GM23248 (cell line): ENCODE measurements around the gene PAIP1. TPM values are rescaled to one million over a fixed set of nuclear protein-coding genes. Genes with fewer than 3 reads are reported as not detected.
A peak's percentile ranks its signal among the peaks of the same experiment; 100 is the strongest.
"Not testable (repeated sequence)": the region's sequence is repeated elsewhere in the genome, so short reads cannot be mapped to it uniquely, and the experiment has no call there.

Source experiments
- DNase-seq: peaks from one replicate; pipeline ENCODE4 v3.0.0-alpha.2; 2015
- H2AFZ ChIP-seq: fragments of 200-600 bp; sonication (generic); 2 replicates; pipeline ENCODE4 v1.6.1; 2016; ENCODE audit warnings: antibody characterized with exemption
- H3F3A ChIP-seq: fragments of 200-600 bp; sonication (generic); 2 replicates; pipeline ENCODE4 v1.6.1; 2016; ENCODE audit warnings: mild to moderate bottlenecking, antibody characterized with exemption, mixed run types; ENCODE audit not compliant: insufficient read depth
- H3K27ac ChIP-seq: fragments of 200-600 bp; sonication (generic); 2 replicates; pipeline ENCODE4 v1.5.1; 2016; ENCODE audit warnings: mild to moderate bottlenecking
- H3K27me3 ChIP-seq: fragments of 200-600 bp; sonication (generic); replicated peaks from 2 replicates; pipeline ENCODE4 v1.6.1; 2016; ENCODE audit warnings: mild to moderate bottlenecking; ENCODE audit not compliant: insufficient read depth
- H3K36me3 ChIP-seq: fragments of 200-600 bp; sonication (generic); 2 replicates; pipeline ENCODE4 v1.6.1; 2016; ENCODE audit warnings: low read depth, mild to moderate bottlenecking
- H3K4me1 ChIP-seq: fragments of 200-600 bp; sonication (generic); 2 replicates; pipeline ENCODE4 v1.6.1; 2016; ENCODE audit warnings: mild to moderate bottlenecking; ENCODE audit not compliant: insufficient read depth
- H3K4me2 ChIP-seq: fragments of 200-600 bp; sonication (generic); one replicate; pipeline ENCODE4 v1.6.1; 2016; ENCODE audit warnings: mild to moderate bottlenecking; ENCODE audit not compliant: unreplicated experiment
- H3K4me3 ChIP-seq: fragments of 200-600 bp; sonication (generic); 2 replicates; pipeline ENCODE4 v1.5.1; 2016; ENCODE audit warnings: mild to moderate bottlenecking
- H3K79me2 ChIP-seq: fragments of 200-600 bp; sonication (generic); 2 replicates; pipeline ENCODE4 v1.6.1; 2016; ENCODE audit warnings: mild to moderate bottlenecking; ENCODE audit not compliant: insufficient read depth
- H3K9ac ChIP-seq: fragments of 200-600 bp; sonication (generic); 2 replicates; pipeline ENCODE4 v1.6.1; 2016; ENCODE audit warnings: mild to moderate bottlenecking
- H3K9me2 ChIP-seq: fragments of 200-600 bp; sonication (generic); 2 replicates; pipeline ENCODE4 v1.6.1; 2016; ENCODE audit warnings: mixed run types, mild to moderate bottlenecking, moderate library complexity; ENCODE audit not compliant: insufficient read depth
- H3K9me3 ChIP-seq: fragments of 200-600 bp; sonication (generic); one replicate; pipeline ENCODE4 v1.6.1; 2017; ENCODE audit warnings: low read depth
- H4K20me1 ChIP-seq: fragments of 200-600 bp; sonication (generic); 2 replicates; pipeline ENCODE4 v1.6.0; 2016; ENCODE audit not compliant: insufficient read depth
- EZH2 ChIP-seq: fragments of 200-600 bp; sonication (generic); IDR thresholded peaks from 2 replicates; pipeline ENCODE4 v1.6.1; 2018; ENCODE audit warnings: antibody characterized with exemption, mild to moderate bottlenecking; ENCODE audit not compliant: insufficient read depth, poor library complexity, severe bottlenecking
- EZH2phosphoT487 ChIP-seq: fragments of 200-600 bp; sonication (generic); IDR thresholded peaks from 2 replicates; pipeline ENCODE4 v1.6.1; 2018; ENCODE audit warnings: antibody characterized with exemption, moderate library complexity, mild to moderate bottlenecking, low read depth; ENCODE audit not compliant: insufficient read depth
- WGBS, 2 experiments: methylation state at CpG; one replicate each; pipeline ENCODE4 v1.1.6; 2015 to 2017; ENCODE audit warnings: low lambda C conversion rate in 2 of 2, low coverage in 1 of 2; ENCODE audit errors: missing lambda C conversion rate in 2 of 2; 5-methylcytosine and 5-hydroxymethylcytosine counted together
- in situ Hi-C: fragments of 300-500 bp; cut with MboI; formaldehyde crosslinking; loops from 2 replicates; pipeline ENCODE4 v1.15.0; 2020
- polyA plus RNA-seq: library from polyadenylated mRNA; unstranded; fragments of >200 nt; fragmentation: Nextera tagmentation; extraction: Ambion mirVana; gene quantifications from 2 replicates; pipeline ENCODE4 v1.2.1, GENCODE V29; 2016
- total RNA-seq: library from RNA; depleted of rRNA; stranded (reverse); fragments of >200 nt; shearing (Covaris generic); gene quantifications from 2 replicates; pipeline ENCODE4 v1.2.3, GENCODE V29; 2014

The PAIP1 gene
- total and polyA plus RNA-seq, 2 experiments from 2014 or later: 91.1 to 135 TPM

DNA sequence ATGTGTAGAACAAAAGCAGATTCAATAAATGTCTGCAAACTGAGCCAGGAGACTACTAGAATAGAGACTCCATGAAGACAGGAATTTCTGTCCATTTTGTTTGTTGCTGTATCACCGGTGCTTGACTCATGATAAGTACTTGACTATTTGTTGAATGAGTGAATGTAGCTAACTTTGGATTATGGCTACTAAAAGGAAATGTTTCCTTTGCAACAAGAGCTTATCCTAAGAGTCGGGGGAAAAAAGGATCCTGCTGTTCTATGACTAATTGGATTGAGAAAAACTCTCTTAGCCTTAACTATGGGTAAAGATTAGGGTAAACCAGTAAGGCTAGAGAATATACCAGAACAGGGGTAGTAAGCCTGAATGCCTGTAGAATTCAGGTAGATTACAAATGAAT, 3.5 kb downstream of the PAIP1 start:
- no peaks in the 10 kb centered on the region for H3K27me3 ChIP-seq
- H3K4me1 ChIP-seq: peaks cover 25% of the 10 kb centered on the region
- H3K4me2 ChIP-seq: no peak overlapping the region
- whole genome bisulfite sequencing, 2 experiments: 64 to 65% methylated on average over 2 of the region's 2 CpGs
- in situ Hi-C loops: no loop called here
- H3K9me2 ChIP-seq: no peaks in the 10 kb centered on the region
- H3K79me2 ChIP-seq: peaks cover 90% of the 10 kb centered on the region
- TF ChIP-seq EZH2phosphoT487 (no peak), EZH2 (no peak)
- no peaks in the 10 kb centered on the region for H4K20me1 ChIP-seq
- H3K9me3 ChIP-seq: no peaks in the 10 kb centered on the region
- H3K36me3 ChIP-seq: peaks cover 32% of the 10 kb centered on the region
- peak overlapping the region; percentile 2; the same call in 1 of the 2 replicates for H3K27ac ChIP-seq
- H3F3A ChIP-seq: peaks cover 15% of the 10 kb centered on the region; the same call in 1 of the 2 replicates
- no peak overlapping the region for H3K9ac ChIP-seq
- peak; percentile 30 for DNase-seq
- no peak overlapping the region for H3K4me3 ChIP-seq
- no peak overlapping the region for H2AFZ ChIP-seq

GRCh38 chr5:43551731-43552130, 5.1 kb downstream of the PAIP1 start:
- H3K9me2 ChIP-seq: no peaks in the 10 kb centered on the region
- H3K79me2 ChIP-seq: peaks cover 96% of the 10 kb centered on the region
- peaks cover 41% of the 10 kb centered on the region for H3K36me3 ChIP-seq
- no peaks in the 10 kb centered on the region for H4K20me1 ChIP-seq
- no peak overlapping the region for H2AFZ ChIP-seq
- no peak for DNase-seq
- no peaks in the 10 kb centered on the region for H3K9me3 ChIP-seq
- peaks cover 15% of the 10 kb centered on the region; the same call in 1 of the 2 replicates for H3F3A ChIP-seq
- no peak overlapping the region for H3K9ac ChIP-seq
- no peak overlapping the region for H3K27ac ChIP-seq
- in situ Hi-C loops: no loop called here
- no peak overlapping the region for H3K4me2 ChIP-seq
- no peak overlapping the region for H3K4me3 ChIP-seq
- H3K27me3 ChIP-seq: no peaks in the 10 kb centered on the region
- TF ChIP-seq EZH2: no peak
- no peak for TF ChIP-seq EZH2phosphoT487
- H3K4me1 ChIP-seq: peaks cover 25% of the 10 kb centered on the region
- 38 to 45% methylated on average over 2 of the region's 2 CpGs for WGBS, 2 experiments

- 97 to 99% methylated on average over 8 of the region's 8 CpGs for WGBS, 2 experiments
- H3F3A ChIP-seq, H3K4me2 ChIP-seq, H3K9me3 ChIP-seq, H2AFZ ChIP-seq, H3K9ac ChIP-seq, DNase-seq, H3K9me2 ChIP-seq, H3K27ac ChIP-seq, H3K27me3 ChIP-seq, in situ Hi-C loops, H4K20me1 ChIP-seq, H3K4me3 ChIP-seq: not testable (repeated sequence)
- H3K4me1 ChIP-seq: peaks cover 11% of the 10 kb centered on the region
- H3K79me2 ChIP-seq: peaks cover 98% of the 10 kb centered on the region
- peaks cover 59% of the 10 kb centered on the region for H3K36me3 ChIP-seq
Measured at GRCh38 chr5:43549272-43549671, 7.6 kb downstream of the PAIP1 start.

GRCh38 chr5:43548358-43548757, 8.5 kb downstream of the PAIP1 start:
- WGBS, 2 experiments: 91 to 94% methylated on average over 5 of the region's 5 CpGs
- no peak overlapping the region for H3K9ac ChIP-seq
- no peak overlapping the region for H3K4me3 ChIP-seq
- no peak for DNase-seq
- H2AFZ ChIP-seq: no peak overlapping the region
- H3K79me2 ChIP-seq: peaks cover 97% of the 10 kb centered on the region
- in situ Hi-C loops: no loop called here
- H3K9me2 ChIP-seq: no peaks in the 10 kb centered on the region
- peaks cover 1% of the 10 kb centered on the region; the same call in 1 of the 2 replicates for H3F3A ChIP-seq
- H3K36me3 ChIP-seq: peaks cover 58% of the 10 kb centered on the region
- H3K27me3 ChIP-seq: no peaks in the 10 kb centered on the region
- no peak overlapping the region for H3K27ac ChIP-seq
- H4K20me1 ChIP-seq: no peaks in the 10 kb centered on the region
- TF ChIP-seq EZH2: no peak
- H3K9me3 ChIP-seq: no peaks in the 10 kb centered on the region
- no peak overlapping the region for H3K4me2 ChIP-seq
- peaks cover 2% of the 10 kb centered on the region for H3K4me1 ChIP-seq

GRCh38 chr5:43547532-43547931, 9.3 kb downstream of the PAIP1 start:
- Histone ChIP-seq H3K36me3 (peaks cover 66% of the 10 kb centered on the region), H4K20me1 (no peaks in the 10 kb centered on the region)
- WGBS, 2 experiments: 96 to 98% methylated on average over 2 of the region's 2 CpGs

More at GRCh38 chr5:43547532-43547931, 9.3 kb downstream of the PAIP1 start:
- no peak for TF ChIP-seq EZH2phosphoT487
- TF ChIP-seq EZH2: no peak
- Histone ChIP-seq H3K9me2 (no peaks in the 10 kb centered on the region), H3K9me3 (no peaks in the 10 kb centered on the region), H3K4me1 (no peaks in the 10 kb centered on the region), H3K27me3 (no peaks in the 10 kb centered on the region), H3K9ac (no peak overlapping the region), H3K27ac (no peak overlapping the region), H3K4me2 (no peak overlapping the region), H3K79me2 (peaks cover 97% of the 10 kb centered on the region), H2AFZ (no peak overlapping the region), H3F3A (no peaks in the 10 kb centered on the region), H3K4me3 (no peak overlapping the region)
- in situ Hi-C loops: no loop called here
- no peak for DNase-seq
